GM10847 (cell line): Measurements from ENCODE around the gene KLF4.

Source experiments
- POLR2A ChIP-seq: IDR thresholded peaks from 2 replicates; pipeline ENCODE4 v1.6.1; 2011; ENCODE audit not compliant: insufficient read length; ENCODE audit errors: extremely low read depth

KLF4 gene

GRCh38 chr9:107489687-107490605, at the start of gene KLF4:
Gene KLF4, minus strand, starts transcription at chr9:107489769. Its CDS starts 597 bp downstream, at chr9:107489172.
- TF ChIP-seq POLR2A: no peak

GRCh38 chr9:107536462-107536861, 46.9 kb upstream of the KLF4 start:
- no peak for TF ChIP-seq POLR2A

- TF ChIP-seq POLR2A: no peak
Measured at GRCh38 chr9:107534510-107535078, 45.0 kb upstream of the KLF4 start.

- TF ChIP-seq POLR2A: no peak
Measured at GRCh38 chr9:107530679-107531078, 41.1 kb upstream of the KLF4 start.

- no peak for TF ChIP-seq POLR2A
Measured at GRCh38 chr9:107528686-107529085, 39.1 kb upstream of the KLF4 start.

GRCh38 chr9:107523539-107523938, 34.0 kb upstream of the KLF4 start:
- no peak for TF ChIP-seq POLR2A

- TF ChIP-seq POLR2A: no peak
Measured at GRCh38 chr9:107520186-107520585, 30.6 kb upstream of the KLF4 start.

GRCh38 chr9:107518037-107518807, 28.7 kb upstream of the KLF4 start:
- TF ChIP-seq POLR2A: no peak

- no peak for TF ChIP-seq POLR2A
Measured at GRCh38 chr9:107513464-107514100, 24.0 kb upstream of the KLF4 start.

GRCh38 chr9:107504585-107505455, 15.3 kb upstream of the KLF4 start:
- no peak for TF ChIP-seq POLR2A

- TF ChIP-seq POLR2A: no peak
Measured at GRCh38 chr9:107502464-107502863, 12.9 kb upstream of the KLF4 start.

GRCh38 chr9:107496976-107497375, 7.4 kb upstream of the KLF4 start:
- no peak for TF ChIP-seq POLR2A

GRCh38 chr9:107492381-107492970, 2.9 kb upstream of the KLF4 start:
- TF ChIP-seq POLR2A: no peak
